Colonic mucosa (tissue), 4 donors: ENCODE data around the gene PHRF1. TPM values are rescaled to one million over a fixed set of nuclear protein-coding genes. Genes with fewer than 3 reads are reported as not detected.
A peak's percentile ranks its signal among the peaks of the same experiment; 100 is the strongest.

Experiments used
- DNase-seq: peaks from one replicate; pipeline ENCODE4 v3.0.0-alpha.2; 2020
- H3K27ac ChIP-seq: fragments of 200-600 bp; one replicate; pipeline ENCODE4 v1.8.0; 2021
- H3K27me3 ChIP-seq: fragments of 200-600 bp; one replicate; pipeline ENCODE4 v1.8.0; 2021
- H3K36me3 ChIP-seq: fragments of 200-600 bp; one replicate; pipeline ENCODE4 v1.8.0; 2021
- H3K4me1 ChIP-seq: fragments of 200-600 bp; one replicate; pipeline ENCODE4 v1.8.0; 2021; ENCODE audit warnings: mild to moderate bottlenecking
- H3K4me3 ChIP-seq: fragments of 200-600 bp; one replicate; pipeline ENCODE4 v1.8.0; 2021
- H3K9ac ChIP-seq, 2 donors: one replicate each; pipeline ENCODE4 v1.7.0; 2013; ENCODE audit warnings: control low read depth in 2 of 2, low read depth in 2 of 2, low read length in 2 of 2
- H3K9me3 ChIP-seq: fragments of 200-600 bp; one replicate; pipeline ENCODE4 v1.8.0; 2021
- intact Hi-C: fragments of 100-400 bp; cut with DNase I; formaldehyde crosslinking; loops from one replicate; pipeline ENCODE4 v1.14.1; 2022
- total RNA-seq, 2 donors: library from RNA; stranded (reverse); fragmentation: NEBNext Ultra II Directional in 1 of 2; extraction: Animal tissue kit (Norgen Biotek cat#: 25700) in 1 of 2; gene quantifications; one replicate each; pipeline ENCODE4 v1.2.1, GENCODE V29; 2021
- TF ChIP-seq, protein P1 (sequence below): fragments of 200-600 bp; IDR thresholded peaks from one replicate; pipeline ENCODE4 v1.8.0; 2022; ENCODE audit warnings: antibody characterized with exemption, mild to moderate bottlenecking
- donor health status: healthy.
- donor health status: DM: no; HTN: no; CAD: no.
- donor health status: DM: no; HTN: no; CAD: no.

The PHRF1 gene
- total RNA-seq, 2 donors from 2014 or later, result 29.4 to 41.9 TPM

DNA sequence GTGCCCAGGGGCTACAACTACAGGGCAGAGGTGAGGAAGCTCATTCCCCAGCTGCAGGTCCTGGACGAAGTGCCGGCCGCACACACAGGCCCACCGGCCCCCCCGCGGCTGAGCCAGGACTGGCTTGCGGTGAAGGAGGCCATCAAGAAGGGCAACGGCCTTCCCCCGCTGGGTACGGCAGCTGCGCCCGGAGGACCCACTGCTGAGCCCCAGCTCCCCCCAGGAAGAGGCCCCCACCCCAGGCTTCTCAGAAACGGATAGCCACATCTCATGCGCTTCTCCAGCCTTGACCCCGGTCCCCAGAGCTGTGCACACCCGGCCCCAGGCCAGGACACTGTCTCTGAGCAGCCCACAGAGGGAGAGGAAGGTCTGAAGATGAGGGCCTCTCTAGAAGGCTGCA lies 25.1 kb upstream of the PHRF1 start:
- intact Hi-C loops, result loop anchor here (10.0 kb wide), 1 partner anchor 174 kb away; no protein-coding TSS in a partner anchor
- Histone ChIP-seq H3K27ac (no peak overlapping the region), H3K4me1 (no peaks in the 10 kb centered on the region), H3K4me3 (no peak overlapping the region), H3K36me3 (no peaks in the 10 kb centered on the region), H3K27me3 (peaks cover 8% of the 10 kb centered on the region), H3K9me3 (no peaks in the 10 kb centered on the region), H3K9ac (no peak overlapping the region)
- no peak for DNase-seq
- TF ChIP-seq, protein P1, sequence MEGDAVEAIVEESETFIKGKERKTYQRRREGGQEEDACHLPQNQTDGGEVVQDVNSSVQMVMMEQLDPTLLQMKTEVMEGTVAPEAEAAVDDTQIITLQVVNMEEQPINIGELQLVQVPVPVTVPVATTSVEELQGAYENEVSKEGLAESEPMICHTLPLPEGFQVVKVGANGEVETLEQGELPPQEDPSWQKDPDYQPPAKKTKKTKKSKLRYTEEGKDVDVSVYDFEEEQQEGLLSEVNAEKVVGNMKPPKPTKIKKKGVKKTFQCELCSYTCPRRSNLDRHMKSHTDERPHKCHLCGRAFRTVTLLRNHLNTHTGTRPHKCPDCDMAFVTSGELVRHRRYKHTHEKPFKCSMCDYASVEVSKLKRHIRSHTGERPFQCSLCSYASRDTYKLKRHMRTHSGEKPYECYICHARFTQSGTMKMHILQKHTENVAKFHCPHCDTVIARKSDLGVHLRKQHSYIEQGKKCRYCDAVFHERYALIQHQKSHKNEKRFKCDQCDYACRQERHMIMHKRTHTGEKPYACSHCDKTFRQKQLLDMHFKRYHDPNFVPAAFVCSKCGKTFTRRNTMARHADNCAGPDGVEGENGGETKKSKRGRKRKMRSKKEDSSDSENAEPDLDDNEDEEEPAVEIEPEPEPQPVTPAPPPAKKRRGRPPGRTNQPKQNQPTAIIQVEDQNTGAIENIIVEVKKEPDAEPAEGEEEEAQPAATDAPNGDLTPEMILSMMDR, result no peak

DNA sequence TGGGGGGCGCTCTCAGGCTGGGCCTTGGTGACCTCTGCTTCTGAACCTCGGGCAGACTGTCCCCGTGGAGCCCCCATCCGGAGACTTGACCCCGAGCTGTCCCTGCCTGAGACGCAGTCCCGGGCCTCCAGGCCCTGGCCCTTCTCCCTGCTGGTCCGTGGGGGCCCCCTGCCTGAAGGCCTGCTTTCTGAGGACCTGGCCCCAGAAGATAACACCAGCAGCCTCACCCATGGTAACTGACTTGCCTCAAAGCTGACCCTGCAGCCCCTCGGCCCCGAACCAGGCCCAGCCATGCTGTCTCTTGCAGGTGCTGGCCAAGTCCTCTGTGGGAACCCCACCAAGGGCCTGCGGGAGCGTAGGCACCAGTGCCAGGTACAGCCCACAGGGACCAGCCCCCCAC lies 24.7 kb upstream of the PHRF1 start:
- DNase-seq, result no peak
- no peak overlapping the region for H3K27ac ChIP-seq
- intact Hi-C loops, result loop anchor here (10.0 kb wide), 1 partner anchor 173 kb away; no protein-coding TSS in a partner anchor
- peaks cover 12% of the 10 kb centered on the region for H3K27me3 ChIP-seq
- TF ChIP-seq, protein P1, result no peak
- no peaks in the 10 kb centered on the region for H3K4me1 ChIP-seq
- H3K36me3 ChIP-seq, result no peaks in the 10 kb centered on the region
- no peak overlapping the region for H3K9ac ChIP-seq
- H3K9me3 ChIP-seq, result no peaks in the 10 kb centered on the region
- H3K4me3 ChIP-seq, result no peak overlapping the region

DNA sequence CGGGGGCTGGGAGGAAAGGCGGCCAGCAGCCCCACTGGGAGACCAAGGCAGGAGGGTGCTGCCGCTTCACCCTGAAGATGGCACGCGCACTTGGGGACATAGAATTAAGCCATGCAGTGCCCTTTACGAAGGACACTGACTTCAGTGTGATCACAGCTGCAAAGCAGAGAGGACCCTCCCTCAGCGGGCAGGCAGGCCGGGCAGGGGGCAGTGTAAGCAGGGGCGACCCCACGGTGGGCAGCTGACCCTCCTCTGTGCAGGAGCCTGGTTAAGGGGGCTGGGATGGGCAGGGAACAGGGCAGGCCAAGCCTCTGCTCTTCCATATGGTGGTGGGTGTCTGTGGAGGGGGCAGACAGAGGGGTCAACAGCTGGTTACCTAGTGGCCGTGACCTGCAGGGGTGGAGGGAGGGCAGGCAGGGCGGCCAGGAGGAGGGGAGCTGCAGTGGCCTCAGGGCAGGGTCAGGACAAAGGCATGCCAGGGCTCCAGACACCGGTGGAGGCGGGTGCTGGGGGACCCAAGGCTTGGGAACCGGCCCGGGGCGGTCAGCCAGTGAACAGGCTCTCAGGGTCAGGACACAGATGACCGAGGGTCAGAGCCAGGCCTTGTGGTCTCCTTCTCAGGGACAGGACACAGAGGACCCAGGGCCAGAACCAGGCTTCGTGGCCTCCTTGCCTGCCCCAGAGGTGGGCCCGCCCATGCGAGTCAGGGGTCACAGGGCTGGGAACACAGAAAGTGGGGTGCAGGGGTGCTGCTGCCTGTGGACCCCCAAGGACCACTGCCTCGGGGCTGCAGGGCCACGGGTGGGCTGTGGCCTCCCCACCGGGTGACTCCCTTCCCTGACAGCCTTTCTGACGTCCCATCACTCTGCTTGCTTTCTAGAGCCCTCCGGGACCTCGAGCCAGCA lies 22.9 kb upstream of the PHRF1 start:
- H3K27ac ChIP-seq, result no peak overlapping the region
- TF ChIP-seq, protein P1, result no peak
- peak overlapping the region in 1 of 2 donors; percentile 24 for H3K9ac ChIP-seq
- H3K36me3 ChIP-seq, result no peaks in the 10 kb centered on the region
- intact Hi-C loops, result loop anchor here (10.0 kb wide), 1 partner anchor 171 kb away; no protein-coding TSS in a partner anchor
- no peaks in the 10 kb centered on the region for H3K9me3 ChIP-seq
- H3K27me3 ChIP-seq, result peaks cover 20% of the 10 kb centered on the region
- DNase-seq, result no peak
- no peaks in the 10 kb centered on the region for H3K4me1 ChIP-seq
- H3K4me3 ChIP-seq, result no peak overlapping the region

DNA sequence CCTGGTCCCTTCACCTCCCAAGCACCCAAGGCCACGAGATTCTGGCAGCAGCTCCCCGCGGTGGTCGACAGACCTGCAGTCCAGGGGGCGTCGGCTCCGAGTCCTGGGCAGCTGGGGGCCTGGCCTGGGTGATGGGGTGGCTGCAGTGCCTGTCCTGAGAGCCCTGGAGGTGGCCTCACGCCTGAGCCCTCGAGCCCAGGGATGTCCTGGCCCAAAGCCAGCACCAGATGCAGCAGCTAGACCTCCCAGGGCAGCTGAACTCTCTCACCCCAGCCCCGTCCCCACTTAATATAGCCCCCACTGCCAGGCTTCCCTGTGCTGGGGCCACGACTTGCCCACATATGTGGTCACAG lies 22.3 kb upstream of the PHRF1 start:
- Histone ChIP-seq H3K9ac (peak overlapping the region in 1 of 2 donors; percentile 43), H3K27ac (no peak overlapping the region), H3K36me3 (no peaks in the 10 kb centered on the region), H3K27me3 (peaks cover 20% of the 10 kb centered on the region), H3K9me3 (no peaks in the 10 kb centered on the region), H3K4me3 (no peak overlapping the region), H3K4me1 (no peaks in the 10 kb centered on the region)
- DNase-seq, result no peak
- intact Hi-C loops, result loop anchor here (10.0 kb wide), 1 partner anchor 171 kb away; no protein-coding TSS in a partner anchor
- TF ChIP-seq, protein P1, result no peak

DNA sequence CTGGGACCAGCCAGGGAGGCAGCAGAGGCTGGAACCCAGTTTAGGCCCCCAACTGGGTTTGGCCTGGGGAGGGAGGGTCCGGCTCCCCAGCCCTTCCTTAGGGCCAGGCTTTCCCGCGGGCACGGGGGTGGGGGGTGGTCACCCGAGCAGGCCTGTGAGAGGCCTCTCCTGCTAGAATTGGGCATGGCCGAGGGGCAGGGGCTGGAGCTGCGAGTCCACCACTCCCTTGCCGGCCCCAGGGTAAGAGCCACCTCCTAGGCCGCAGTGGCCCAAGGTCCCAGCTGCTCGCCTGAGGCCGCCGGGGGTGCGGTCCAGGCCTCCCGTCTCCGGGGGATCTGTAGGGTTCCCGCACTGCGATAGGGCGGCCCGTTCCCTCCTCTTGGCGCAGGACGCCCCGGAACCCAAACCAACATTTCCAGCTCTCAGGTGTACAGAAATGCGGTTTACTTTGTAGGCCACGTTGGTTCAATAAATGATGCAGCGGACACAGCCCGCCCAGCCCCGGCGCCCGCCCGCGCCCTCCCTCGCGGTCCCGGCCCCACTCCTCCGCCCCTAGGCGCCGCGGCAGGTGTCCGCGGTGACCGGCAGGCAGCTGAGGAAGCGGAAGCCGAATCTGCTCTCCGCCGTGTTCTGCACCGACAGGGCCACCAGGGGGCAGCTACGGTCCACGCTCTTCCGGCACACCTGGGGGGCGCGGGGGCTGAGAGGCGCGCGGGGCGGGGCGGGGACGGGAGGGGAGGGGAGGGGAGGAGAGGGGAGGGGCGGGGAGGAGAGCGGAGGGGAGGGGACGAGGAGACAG lies 21.6 kb upstream of the PHRF1 start:
- Histone ChIP-seq H3K4me3 (peak overlapping the region; percentile 35), H3K27me3 (peaks cover 20% of the 10 kb centered on the region), H3K36me3 (no peaks in the 10 kb centered on the region), H3K9me3 (no peaks in the 10 kb centered on the region), H3K9ac (peak overlapping the region; percentile 43 to 74), H3K27ac (no peak overlapping the region), H3K4me1 (no peaks in the 10 kb centered on the region)
- TF ChIP-seq, protein P1, result peak; percentile 29
- DNase-seq, result peak; percentile 79
- intact Hi-C loops, result loop anchor here (10.0 kb wide), 1 partner anchor 170 kb away; no protein-coding TSS in a partner anchor
